ENCODE results near the gene CLRN2.

DNA sequence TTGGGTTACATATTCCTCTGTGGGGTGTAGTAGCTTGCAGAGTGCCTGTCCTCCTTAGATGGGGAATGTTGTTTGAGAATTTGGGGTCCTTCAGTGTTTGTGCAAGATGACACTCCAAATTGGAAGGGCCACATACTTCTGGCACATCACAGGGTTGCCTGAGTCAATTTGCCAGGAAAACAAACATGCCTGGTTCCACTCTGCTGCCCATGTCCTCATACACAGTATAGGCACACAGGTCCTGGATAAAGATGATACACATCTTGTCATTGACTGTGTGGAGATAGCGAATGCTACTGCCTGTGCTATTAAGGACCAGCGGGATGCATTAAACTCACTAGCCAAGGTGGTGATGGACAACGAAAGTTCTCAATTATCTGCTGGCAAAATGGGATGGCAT, 50.9 kb downstream of the CLRN2 start:
- TF ChIP-seq, protein P1, sequence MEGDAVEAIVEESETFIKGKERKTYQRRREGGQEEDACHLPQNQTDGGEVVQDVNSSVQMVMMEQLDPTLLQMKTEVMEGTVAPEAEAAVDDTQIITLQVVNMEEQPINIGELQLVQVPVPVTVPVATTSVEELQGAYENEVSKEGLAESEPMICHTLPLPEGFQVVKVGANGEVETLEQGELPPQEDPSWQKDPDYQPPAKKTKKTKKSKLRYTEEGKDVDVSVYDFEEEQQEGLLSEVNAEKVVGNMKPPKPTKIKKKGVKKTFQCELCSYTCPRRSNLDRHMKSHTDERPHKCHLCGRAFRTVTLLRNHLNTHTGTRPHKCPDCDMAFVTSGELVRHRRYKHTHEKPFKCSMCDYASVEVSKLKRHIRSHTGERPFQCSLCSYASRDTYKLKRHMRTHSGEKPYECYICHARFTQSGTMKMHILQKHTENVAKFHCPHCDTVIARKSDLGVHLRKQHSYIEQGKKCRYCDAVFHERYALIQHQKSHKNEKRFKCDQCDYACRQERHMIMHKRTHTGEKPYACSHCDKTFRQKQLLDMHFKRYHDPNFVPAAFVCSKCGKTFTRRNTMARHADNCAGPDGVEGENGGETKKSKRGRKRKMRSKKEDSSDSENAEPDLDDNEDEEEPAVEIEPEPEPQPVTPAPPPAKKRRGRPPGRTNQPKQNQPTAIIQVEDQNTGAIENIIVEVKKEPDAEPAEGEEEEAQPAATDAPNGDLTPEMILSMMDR (IDR thresholded peaks at IDR 0.05; ENCODE audit: low read depth, low read length, missing input control): no peak
- TF ChIP-seq GABPA (IDR thresholded peaks at IDR 0.05 in 1 of 2, conservative IDR thresholded peaks at IDR 0.05 in 1 of 2) (no peak), RAD21 (IDR thresholded peaks at IDR 0.05) (no peak), NR2F2 (IDR thresholded peaks at IDR 0.05) (no peak), EGR1 (IDR thresholded peaks at IDR 0.05; ENCODE audit: low read depth in 2 of 2) (no peak), YY1 (IDR thresholded peaks at IDR 0.05) (no peak)
- TF ChIP-seq, protein P2, sequence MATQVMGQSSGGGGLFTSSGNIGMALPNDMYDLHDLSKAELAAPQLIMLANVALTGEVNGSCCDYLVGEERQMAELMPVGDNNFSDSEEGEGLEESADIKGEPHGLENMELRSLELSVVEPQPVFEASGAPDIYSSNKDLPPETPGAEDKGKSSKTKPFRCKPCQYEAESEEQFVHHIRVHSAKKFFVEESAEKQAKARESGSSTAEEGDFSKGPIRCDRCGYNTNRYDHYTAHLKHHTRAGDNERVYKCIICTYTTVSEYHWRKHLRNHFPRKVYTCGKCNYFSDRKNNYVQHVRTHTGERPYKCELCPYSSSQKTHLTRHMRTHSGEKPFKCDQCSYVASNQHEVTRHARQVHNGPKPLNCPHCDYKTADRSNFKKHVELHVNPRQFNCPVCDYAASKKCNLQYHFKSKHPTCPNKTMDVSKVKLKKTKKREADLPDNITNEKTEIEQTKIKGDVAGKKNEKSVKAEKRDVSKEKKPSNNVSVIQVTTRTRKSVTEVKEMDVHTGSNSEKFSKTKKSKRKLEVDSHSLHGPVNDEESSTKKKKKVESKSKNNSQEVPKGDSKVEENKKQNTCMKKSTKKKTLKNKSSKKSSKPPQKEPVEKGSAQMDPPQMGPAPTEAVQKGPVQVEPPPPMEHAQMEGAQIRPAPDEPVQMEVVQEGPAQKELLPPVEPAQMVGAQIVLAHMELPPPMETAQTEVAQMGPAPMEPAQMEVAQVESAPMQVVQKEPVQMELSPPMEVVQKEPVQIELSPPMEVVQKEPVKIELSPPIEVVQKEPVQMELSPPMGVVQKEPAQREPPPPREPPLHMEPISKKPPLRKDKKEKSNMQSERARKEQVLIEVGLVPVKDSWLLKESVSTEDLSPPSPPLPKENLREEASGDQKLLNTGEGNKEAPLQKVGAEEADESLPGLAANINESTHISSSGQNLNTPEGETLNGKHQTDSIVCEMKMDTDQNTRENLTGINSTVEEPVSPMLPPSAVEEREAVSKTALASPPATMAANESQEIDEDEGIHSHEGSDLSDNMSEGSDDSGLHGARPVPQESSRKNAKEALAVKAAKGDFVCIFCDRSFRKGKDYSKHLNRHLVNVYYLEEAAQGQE (IDR thresholded peaks at IDR 0.05): no peak

All from liver (tissue), 3 donors.